ENCODE results near the gene TBC1D8B.
A peak's percentile ranks its signal among the peaks of the same experiment; 100 is the strongest.
"Not testable (repeated sequence)": the region's sequence is repeated elsewhere in the genome, so short reads cannot be mapped to it uniquely, and the experiment has no call there.

Gene TBC1D8B

GRCh38 chrX:106802388-106803275 is at the start of gene TBC1D8B:
Gene TBC1D8B, plus strand, starts transcription at chrX:106802673. Its CDS starts 181 bp downstream, at chrX:106802854.
- TF ChIP-seq CTCF (IDR thresholded peaks at IDR 0.05; ENCODE audit: borderline replicate concordance, control extremely low read depth, extremely low read depth, insufficient read depth, missing control alignments): no peak
- in situ Hi-C loops (cut with MboI; ENCODE audit: low sequenced_read_pairs, unreplicated experiment): no loop called here
- peak; percentile 24 for DNase-seq (ENCODE audit: low spot score)

DNA sequence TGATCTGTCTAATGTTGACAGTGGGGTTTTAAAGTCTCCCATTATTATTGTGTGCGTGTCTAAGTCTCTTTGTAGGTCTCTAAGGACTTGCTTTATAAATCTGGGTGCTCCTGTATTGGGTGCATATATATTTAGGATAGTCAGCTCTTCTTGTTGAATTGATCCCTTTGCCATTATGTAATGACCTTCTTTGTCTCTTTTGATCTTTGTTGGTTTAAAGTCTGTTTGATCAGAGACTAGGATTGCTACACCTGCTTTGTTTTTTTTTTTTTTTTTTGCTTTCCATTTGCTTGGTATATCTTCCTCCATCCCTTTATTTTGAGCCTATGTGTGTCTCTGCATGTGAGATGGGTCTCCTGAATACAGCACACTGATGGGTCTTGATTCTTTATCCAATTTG is 33.2 kb upstream of the TBC1D8B start:
- DNase-seq (ENCODE audit: low spot score); in situ Hi-C loops (cut with MboI; ENCODE audit: low sequenced_read_pairs, unreplicated experiment): not testable (repeated sequence)

DNA sequence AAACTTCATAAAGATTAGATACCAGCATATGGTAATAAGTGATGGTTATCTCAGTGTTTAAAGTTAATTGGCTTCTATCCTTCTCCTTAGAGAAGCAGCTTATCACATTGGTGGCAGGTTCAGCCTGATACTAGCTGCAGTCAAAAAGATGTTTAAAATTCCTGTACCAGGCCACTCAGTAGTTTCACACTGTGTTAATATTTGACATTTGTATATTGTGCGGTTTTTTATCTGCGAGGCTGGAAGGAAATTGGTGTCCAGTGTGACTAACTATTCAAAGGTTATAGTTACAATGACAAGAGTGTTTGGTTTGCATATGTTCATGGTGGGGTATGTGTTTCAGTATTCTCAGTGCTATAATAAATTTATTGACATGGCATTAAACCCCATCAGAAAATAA is 27.5 kb upstream of the TBC1D8B start:
- no peak for DNase-seq (ENCODE audit: low spot score)
- no peak for TF ChIP-seq CTCF (IDR thresholded peaks at IDR 0.05; ENCODE audit: borderline replicate concordance, control extremely low read depth, extremely low read depth, insufficient read depth, missing control alignments)
- in situ Hi-C loops (cut with MboI; ENCODE audit: low sequenced_read_pairs, unreplicated experiment): loop anchor here (25.0 kb wide), 1 partner anchor 288 kb away; no protein-coding TSS in a partner anchor

DNA sequence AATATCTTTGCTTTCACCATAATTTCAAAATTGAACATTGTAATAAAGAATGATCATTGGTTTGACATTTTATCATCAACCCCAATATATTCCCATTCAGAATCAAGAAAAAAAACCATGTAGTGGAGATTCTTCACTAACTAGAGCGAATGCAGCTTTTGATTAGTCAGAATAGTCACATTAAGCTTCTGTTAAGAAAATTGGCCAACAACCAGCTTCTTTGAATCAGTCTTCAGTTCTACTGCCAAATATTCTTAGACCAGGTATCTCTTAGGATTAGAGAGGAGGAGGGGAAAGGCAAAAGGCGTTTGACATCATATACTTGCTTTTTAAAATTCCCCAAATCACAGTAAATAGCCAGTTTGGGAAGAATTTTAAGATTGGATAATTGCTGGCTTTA is 22.2 kb upstream of the TBC1D8B start:
- DNase-seq (ENCODE audit: low spot score): no peak
- in situ Hi-C loops (cut with MboI; ENCODE audit: low sequenced_read_pairs, unreplicated experiment): loop anchor here (25.0 kb wide), 1 partner anchor 293 kb away; no protein-coding TSS in a partner anchor
- TF ChIP-seq CTCF (IDR thresholded peaks at IDR 0.05; ENCODE audit: borderline replicate concordance, control extremely low read depth, extremely low read depth, insufficient read depth, missing control alignments): no peak

DNA sequence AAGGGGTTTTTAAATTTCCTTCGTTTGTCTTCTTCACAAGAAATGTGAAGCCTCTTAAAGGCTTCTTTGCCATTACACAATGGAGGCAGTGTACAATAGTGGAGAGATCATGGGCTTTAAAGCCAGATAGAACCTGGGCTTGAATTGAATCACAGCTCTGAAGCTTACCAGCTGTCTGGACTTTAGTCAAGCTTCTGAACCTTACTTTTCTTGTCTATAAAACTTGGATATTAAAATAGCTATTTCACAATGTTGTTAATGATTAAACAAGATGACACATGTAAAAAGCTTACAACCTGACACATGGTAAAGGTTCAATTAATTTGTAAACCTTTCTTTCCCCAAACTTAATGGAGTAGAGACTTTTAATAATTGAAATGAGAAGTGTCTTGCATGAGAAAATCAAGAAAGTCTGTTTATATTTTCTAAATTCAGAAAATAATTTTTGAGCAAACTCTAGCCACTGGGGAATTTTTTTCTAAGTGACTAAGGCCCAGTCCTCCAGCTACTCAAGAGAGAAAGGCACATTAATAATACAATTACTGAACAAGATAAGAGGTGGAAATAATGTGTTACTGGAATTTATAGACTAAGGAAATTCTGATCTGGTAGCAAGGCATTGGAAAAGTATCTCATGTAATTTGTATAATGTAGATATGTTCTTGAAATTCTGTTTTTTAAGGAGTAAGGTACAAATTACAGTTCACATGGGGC is 21.7 kb upstream of the TBC1D8B start:
- in situ Hi-C loops (cut with MboI; ENCODE audit: low sequenced_read_pairs, unreplicated experiment): loop anchor here (25.0 kb wide), 1 partner anchor 294 kb away; no protein-coding TSS in a partner anchor
- no peak for TF ChIP-seq CTCF (IDR thresholded peaks at IDR 0.05; ENCODE audit: borderline replicate concordance, control extremely low read depth, extremely low read depth, insufficient read depth, missing control alignments)
- no peak for DNase-seq (ENCODE audit: low spot score)

GRCh38 chrX:106783716-106784115 is 18.8 kb upstream of the TBC1D8B start:
- in situ Hi-C loops (cut with MboI; ENCODE audit: low sequenced_read_pairs, unreplicated experiment): loop anchor here (25.0 kb wide), 1 partner anchor 296 kb away; no protein-coding TSS in a partner anchor
- no peak for DNase-seq (ENCODE audit: low spot score)
- no peak for TF ChIP-seq CTCF (IDR thresholded peaks at IDR 0.05; ENCODE audit: borderline replicate concordance, control extremely low read depth, extremely low read depth, insufficient read depth, missing control alignments)

Data from GM13976 (cell line).